Loucy (cell line): ENCODE results near the gene HEXIM2.

ENCODE experiments used
- EZH2phosphoT487 ChIP-seq: fragments of 200-600 bp; IDR thresholded peaks from 2 replicates; pipeline ENCODE4 v1.6.1; 2018; ENCODE audit warnings: antibody characterized with exemption, mild to moderate bottlenecking, moderate library complexity, borderline replicate concordance
- TF ChIP-seq, protein P1 (sequence below): fragments of 200-600 bp; sonication (generic); conservative IDR thresholded peaks from 2 replicates; pipeline ENCODE4 v1.5.1; 2014; ENCODE audit warnings: mild to moderate bottlenecking, antibody characterized with exemption, low read length

DNA sequence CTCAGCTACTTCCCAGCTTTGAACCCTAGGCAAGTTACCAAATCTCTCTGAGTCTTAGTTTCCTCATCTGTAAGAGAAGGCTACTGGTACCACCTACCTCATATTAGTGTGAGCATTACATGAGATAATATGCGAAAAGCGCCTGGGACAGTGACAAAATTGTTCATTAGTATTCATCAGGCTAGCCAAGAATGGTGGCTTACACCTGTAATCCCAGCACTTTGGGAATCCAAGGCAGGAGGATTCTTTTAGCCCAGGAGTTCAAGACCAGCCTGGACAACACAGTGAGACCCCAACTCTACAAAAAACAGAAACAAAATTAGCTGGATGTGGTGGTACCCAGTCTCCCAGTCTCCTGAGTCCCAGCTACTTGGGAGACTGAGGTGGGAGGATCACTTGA is 32.7 kb upstream of the HEXIM2 start:
- TF ChIP-seq, protein P1, sequence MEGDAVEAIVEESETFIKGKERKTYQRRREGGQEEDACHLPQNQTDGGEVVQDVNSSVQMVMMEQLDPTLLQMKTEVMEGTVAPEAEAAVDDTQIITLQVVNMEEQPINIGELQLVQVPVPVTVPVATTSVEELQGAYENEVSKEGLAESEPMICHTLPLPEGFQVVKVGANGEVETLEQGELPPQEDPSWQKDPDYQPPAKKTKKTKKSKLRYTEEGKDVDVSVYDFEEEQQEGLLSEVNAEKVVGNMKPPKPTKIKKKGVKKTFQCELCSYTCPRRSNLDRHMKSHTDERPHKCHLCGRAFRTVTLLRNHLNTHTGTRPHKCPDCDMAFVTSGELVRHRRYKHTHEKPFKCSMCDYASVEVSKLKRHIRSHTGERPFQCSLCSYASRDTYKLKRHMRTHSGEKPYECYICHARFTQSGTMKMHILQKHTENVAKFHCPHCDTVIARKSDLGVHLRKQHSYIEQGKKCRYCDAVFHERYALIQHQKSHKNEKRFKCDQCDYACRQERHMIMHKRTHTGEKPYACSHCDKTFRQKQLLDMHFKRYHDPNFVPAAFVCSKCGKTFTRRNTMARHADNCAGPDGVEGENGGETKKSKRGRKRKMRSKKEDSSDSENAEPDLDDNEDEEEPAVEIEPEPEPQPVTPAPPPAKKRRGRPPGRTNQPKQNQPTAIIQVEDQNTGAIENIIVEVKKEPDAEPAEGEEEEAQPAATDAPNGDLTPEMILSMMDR = no peak
- no peak for TF ChIP-seq EZH2phosphoT487
